GM13976 (cell line): ENCODE results near the gene PACSIN1.

Experiments used
- DNase-seq: peaks from one replicate; pipeline ENCODE4 v3.0.0; 2012; ENCODE audit warnings: low spot score
- in situ Hi-C: fragments of 300-500 bp; cut with MboI; formaldehyde crosslinking; loops from one replicate; pipeline ENCODE4 v1.12.0; 2022; ENCODE audit warnings: low sequenced_read_pairs, mixed read lengths, inconsistent platforms; ENCODE audit not compliant: unreplicated experiment
- TF ChIP-seq, protein P1 (sequence below): IDR thresholded peaks from 2 replicates; pipeline ENCODE4 v1.5.1; 2012; ENCODE audit warnings: borderline replicate concordance, mild to moderate bottlenecking; ENCODE audit not compliant: insufficient read depth; ENCODE audit errors: extremely low read depth, missing control alignments, control extremely low read depth

Gene PACSIN1

GRCh38 chr6:34457382-34457741 lies 8.5 kb upstream of the PACSIN1 start:
- in situ Hi-C loops: no loop called here
- DNase-seq: no peak

GRCh38 chr6:34457742-34458735 lies 7.8 kb upstream of the PACSIN1 start:
- TF ChIP-seq, protein P1, sequence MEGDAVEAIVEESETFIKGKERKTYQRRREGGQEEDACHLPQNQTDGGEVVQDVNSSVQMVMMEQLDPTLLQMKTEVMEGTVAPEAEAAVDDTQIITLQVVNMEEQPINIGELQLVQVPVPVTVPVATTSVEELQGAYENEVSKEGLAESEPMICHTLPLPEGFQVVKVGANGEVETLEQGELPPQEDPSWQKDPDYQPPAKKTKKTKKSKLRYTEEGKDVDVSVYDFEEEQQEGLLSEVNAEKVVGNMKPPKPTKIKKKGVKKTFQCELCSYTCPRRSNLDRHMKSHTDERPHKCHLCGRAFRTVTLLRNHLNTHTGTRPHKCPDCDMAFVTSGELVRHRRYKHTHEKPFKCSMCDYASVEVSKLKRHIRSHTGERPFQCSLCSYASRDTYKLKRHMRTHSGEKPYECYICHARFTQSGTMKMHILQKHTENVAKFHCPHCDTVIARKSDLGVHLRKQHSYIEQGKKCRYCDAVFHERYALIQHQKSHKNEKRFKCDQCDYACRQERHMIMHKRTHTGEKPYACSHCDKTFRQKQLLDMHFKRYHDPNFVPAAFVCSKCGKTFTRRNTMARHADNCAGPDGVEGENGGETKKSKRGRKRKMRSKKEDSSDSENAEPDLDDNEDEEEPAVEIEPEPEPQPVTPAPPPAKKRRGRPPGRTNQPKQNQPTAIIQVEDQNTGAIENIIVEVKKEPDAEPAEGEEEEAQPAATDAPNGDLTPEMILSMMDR: no peak
- in situ Hi-C loops: no loop called here

More at GRCh38 chr6:34457382-34457741, 8.5 kb upstream of the PACSIN1 start:
- TF ChIP-seq, protein P1: no peak

GRCh38 chr6:34459899-34460593 lies 5.8 kb upstream of the PACSIN1 start:
- TF ChIP-seq, protein P1: peak; percentile 75
- peak; percentile 79 for DNase-seq
- in situ Hi-C loops: no loop called here

More at GRCh38 chr6:34457742-34458735, 7.8 kb upstream of the PACSIN1 start:
- no peak for DNase-seq

GRCh38 chr6:34460796-34461507 lies 4.9 kb upstream of the PACSIN1 start:
- DNase-seq: no peak
- in situ Hi-C loops: no loop called here
- TF ChIP-seq, protein P1: no peak

- in situ Hi-C loops: no loop called here
- DNase-seq: no peak
- TF ChIP-seq, protein P1: no peak
Observed at GRCh38 chr6:34462010-34462409, 3.9 kb upstream of the PACSIN1 start.

GRCh38 chr6:34462551-34462971 lies 3.3 kb upstream of the PACSIN1 start:
- no peak for DNase-seq
- in situ Hi-C loops: no loop called here
- TF ChIP-seq, protein P1: no peak
